GM23248 (cell line): ENCODE measurements around the gene OLFM1. TPM values are rescaled to one million over a fixed set of nuclear protein-coding genes. Genes with fewer than 3 reads are reported as not detected.
"Not testable (repeated sequence)": the region's sequence is repeated elsewhere in the genome, so short reads cannot be mapped to it uniquely, and the experiment has no call there.

Experiments
- DNase-seq: peaks from one replicate; pipeline ENCODE4 v3.0.0-alpha.2; 2015
- H2AFZ ChIP-seq: fragments of 200-600 bp; sonication (generic); 2 replicates; pipeline ENCODE4 v1.6.1; 2016; ENCODE audit warnings: antibody characterized with exemption
- H3F3A ChIP-seq: fragments of 200-600 bp; sonication (generic); 2 replicates; pipeline ENCODE4 v1.6.1; 2016; ENCODE audit warnings: mild to moderate bottlenecking, antibody characterized with exemption, mixed run types; ENCODE audit not compliant: insufficient read depth
- H3K27ac ChIP-seq: fragments of 200-600 bp; sonication (generic); 2 replicates; pipeline ENCODE4 v1.5.1; 2016; ENCODE audit warnings: mild to moderate bottlenecking
- H3K27me3 ChIP-seq: fragments of 200-600 bp; sonication (generic); replicated peaks from 2 replicates; pipeline ENCODE4 v1.6.1; 2016; ENCODE audit warnings: mild to moderate bottlenecking; ENCODE audit not compliant: insufficient read depth
- H3K36me3 ChIP-seq: fragments of 200-600 bp; sonication (generic); 2 replicates; pipeline ENCODE4 v1.6.1; 2016; ENCODE audit warnings: low read depth, mild to moderate bottlenecking
- H3K4me1 ChIP-seq: fragments of 200-600 bp; sonication (generic); 2 replicates; pipeline ENCODE4 v1.6.1; 2016; ENCODE audit warnings: mild to moderate bottlenecking; ENCODE audit not compliant: insufficient read depth
- H3K4me2 ChIP-seq: fragments of 200-600 bp; sonication (generic); one replicate; pipeline ENCODE4 v1.6.1; 2016; ENCODE audit warnings: mild to moderate bottlenecking; ENCODE audit not compliant: unreplicated experiment
- H3K4me3 ChIP-seq: fragments of 200-600 bp; sonication (generic); 2 replicates; pipeline ENCODE4 v1.5.1; 2016; ENCODE audit warnings: mild to moderate bottlenecking
- H3K79me2 ChIP-seq: fragments of 200-600 bp; sonication (generic); 2 replicates; pipeline ENCODE4 v1.6.1; 2016; ENCODE audit warnings: mild to moderate bottlenecking; ENCODE audit not compliant: insufficient read depth
- H3K9ac ChIP-seq: fragments of 200-600 bp; sonication (generic); 2 replicates; pipeline ENCODE4 v1.6.1; 2016; ENCODE audit warnings: mild to moderate bottlenecking
- H3K9me2 ChIP-seq: fragments of 200-600 bp; sonication (generic); 2 replicates; pipeline ENCODE4 v1.6.1; 2016; ENCODE audit warnings: mixed run types, mild to moderate bottlenecking, moderate library complexity; ENCODE audit not compliant: insufficient read depth
- H3K9me3 ChIP-seq: fragments of 200-600 bp; sonication (generic); one replicate; pipeline ENCODE4 v1.6.1; 2017; ENCODE audit warnings: low read depth
- H4K20me1 ChIP-seq: fragments of 200-600 bp; sonication (generic); 2 replicates; pipeline ENCODE4 v1.6.0; 2016; ENCODE audit not compliant: insufficient read depth
- EZH2 ChIP-seq: fragments of 200-600 bp; sonication (generic); IDR thresholded peaks from 2 replicates; pipeline ENCODE4 v1.6.1; 2018; ENCODE audit warnings: antibody characterized with exemption, mild to moderate bottlenecking; ENCODE audit not compliant: insufficient read depth, poor library complexity, severe bottlenecking
- EZH2phosphoT487 ChIP-seq: fragments of 200-600 bp; sonication (generic); IDR thresholded peaks from 2 replicates; pipeline ENCODE4 v1.6.1; 2018; ENCODE audit warnings: antibody characterized with exemption, moderate library complexity, mild to moderate bottlenecking, low read depth; ENCODE audit not compliant: insufficient read depth
- WGBS, 2 experiments: methylation state at CpG; one replicate each; pipeline ENCODE4 v1.1.6; 2015 to 2017; ENCODE audit warnings: low lambda C conversion rate in 2 of 2, low coverage in 1 of 2; ENCODE audit errors: missing lambda C conversion rate in 2 of 2; 5-methylcytosine and 5-hydroxymethylcytosine counted together
- in situ Hi-C: fragments of 300-500 bp; cut with MboI; formaldehyde crosslinking; loops from 2 replicates; pipeline ENCODE4 v1.15.0; 2020
- polyA plus RNA-seq: library from polyadenylated mRNA; unstranded; fragments of >200 nt; fragmentation: Nextera tagmentation; extraction: Ambion mirVana; gene quantifications from 2 replicates; pipeline ENCODE4 v1.2.1, GENCODE V29; 2016
- total RNA-seq: library from RNA; depleted of rRNA; stranded (reverse); fragments of >200 nt; shearing (Covaris generic); gene quantifications from 2 replicates; pipeline ENCODE4 v1.2.3, GENCODE V29; 2014

OLFM1 gene
- total and polyA plus RNA-seq, 2 experiments from 2014 or later: 17.0 to 31.4 TPM

- Histone ChIP-seq H3K79me2 (no peaks in the 10 kb centered on the region), H3F3A (no peaks in the 10 kb centered on the region), H3K36me3 (no peaks in the 10 kb centered on the region), H3K4me3 (no peak overlapping the region), H3K9me3 (no peaks in the 10 kb centered on the region), H3K27ac (no peak overlapping the region), H3K4me2 (no peak overlapping the region), H4K20me1 (no peaks in the 10 kb centered on the region), H3K4me1 (no peaks in the 10 kb centered on the region), H2AFZ (no peak overlapping the region), H3K9ac (no peak overlapping the region), H3K9me2 (no peaks in the 10 kb centered on the region), H3K27me3 (peaks cover 20% of the 10 kb centered on the region; the same call in 1 of the 2 replicates)
- TF ChIP-seq EZH2: no peak
- no peak for TF ChIP-seq EZH2phosphoT487
- no peak for DNase-seq
- 14 to 20% methylated on average over 10 to 12 of the region's 12 CpGs for WGBS, 2 experiments
- in situ Hi-C loops: no loop called here
These were observed 60.0 kb downstream of the OLFM1 start for GRCh38 chr9:135147474-135147805.

- no peaks in the 10 kb centered on the region for H3K79me2 ChIP-seq
- peaks cover 20% of the 10 kb centered on the region; the same call in 1 of the 2 replicates for H3K27me3 ChIP-seq
- no peak overlapping the region for H3K9ac ChIP-seq
- 51 to 53% methylated on average over 9 of the region's 9 CpGs for WGBS, 2 experiments
- H3F3A ChIP-seq: no peaks in the 10 kb centered on the region
- H3K4me3 ChIP-seq: no peak overlapping the region
- in situ Hi-C loops: no loop called here
- H3K4me2 ChIP-seq: no peak overlapping the region
- H3K36me3 ChIP-seq: no peaks in the 10 kb centered on the region
- H2AFZ ChIP-seq: no peak overlapping the region
- TF ChIP-seq EZH2 (no peak), EZH2phosphoT487 (no peak)
- no peak for DNase-seq
- no peaks in the 10 kb centered on the region for H4K20me1 ChIP-seq
- H3K27ac ChIP-seq: no peak overlapping the region
- no peaks in the 10 kb centered on the region for H3K4me1 ChIP-seq
- H3K9me2 ChIP-seq: no peaks in the 10 kb centered on the region
- no peaks in the 10 kb centered on the region for H3K9me3 ChIP-seq
These were observed 60.5 kb downstream of the OLFM1 start for GRCh38 chr9:135147938-135148337.

- Histone ChIP-seq H3F3A (no peaks in the 10 kb centered on the region), H3K4me1 (no peaks in the 10 kb centered on the region), H3K9ac (no peak overlapping the region), H3K9me2 (no peaks in the 10 kb centered on the region), H3K4me2 (no peak overlapping the region), H3K36me3 (no peaks in the 10 kb centered on the region), H3K27ac (no peak overlapping the region), H3K9me3 (no peaks in the 10 kb centered on the region), H4K20me1 (no peaks in the 10 kb centered on the region), H3K4me3 (no peak overlapping the region), H3K79me2 (no peaks in the 10 kb centered on the region), H2AFZ (no peak overlapping the region), H3K27me3 (peaks cover 20% of the 10 kb centered on the region; the same call in 1 of the 2 replicates)
- in situ Hi-C loops: no loop called here
- TF ChIP-seq EZH2 (no peak), EZH2phosphoT487 (no peak)
- no peak for DNase-seq
- WGBS, 2 experiments: 34 to 48% methylated on average over 7 of the region's 7 CpGs
These were observed 60.9 kb downstream of the OLFM1 start for GRCh38 chr9:135148386-135148785.

- 61 to 66% methylated on average over 8 to 9 of the region's 9 CpGs for WGBS, 2 experiments
- in situ Hi-C loops, H3K36me3 ChIP-seq, H3K79me2 ChIP-seq, H3K4me1 ChIP-seq, H3K4me2 ChIP-seq, H3F3A ChIP-seq, H3K9me3 ChIP-seq, H4K20me1 ChIP-seq, H2AFZ ChIP-seq, H3K4me3 ChIP-seq, DNase-seq, H3K9me2 ChIP-seq, H3K27ac ChIP-seq, H3K9ac ChIP-seq: not testable (repeated sequence)
- peaks cover 20% of the 10 kb centered on the region; the same call in 1 of the 2 replicates for H3K27me3 ChIP-seq
These were observed 62.4 kb downstream of the OLFM1 start for GRCh38 chr9:135149901-135150300.

- TF ChIP-seq EZH2: no peak
- no peak for TF ChIP-seq EZH2phosphoT487
These were observed 63.5 kb downstream of the OLFM1 start for GRCh38 chr9:135150981-135151380.

More at GRCh38 chr9:135150981-135151380, 63.5 kb downstream of the OLFM1 start:
- Histone ChIP-seq H3K79me2 (no peaks in the 10 kb centered on the region), H3K9ac (no peak overlapping the region), H3K27me3 (peaks cover 16% of the 10 kb centered on the region; the same call in 1 of the 2 replicates), H3K4me1 (no peaks in the 10 kb centered on the region), H3F3A (no peaks in the 10 kb centered on the region), H3K9me3 (no peaks in the 10 kb centered on the region), H3K27ac (no peak overlapping the region), H3K4me3 (no peak overlapping the region), H2AFZ (no peak overlapping the region), H4K20me1 (no peaks in the 10 kb centered on the region), H3K9me2 (no peaks in the 10 kb centered on the region), H3K4me2 (no peak overlapping the region), H3K36me3 (no peaks in the 10 kb centered on the region)
- in situ Hi-C loops: no loop called here
- DNase-seq: no peak
- WGBS, 2 experiments: 45 to 52% methylated on average over 10 to 11 of the region's 11 CpGs
